HK-2 (cell line): ENCODE measurements around the gene ZNF576.
"Not testable (repeated sequence)": the region's sequence is repeated elsewhere in the genome, so short reads cannot be mapped to it uniquely, and the experiment has no call there.

ENCODE experiments used
- DNase-seq: peaks from one replicate; pipeline ENCODE4 v3.0.0-alpha.2; 2018; ENCODE audit not compliant: unreplicated experiment

Gene ZNF576

DNA sequence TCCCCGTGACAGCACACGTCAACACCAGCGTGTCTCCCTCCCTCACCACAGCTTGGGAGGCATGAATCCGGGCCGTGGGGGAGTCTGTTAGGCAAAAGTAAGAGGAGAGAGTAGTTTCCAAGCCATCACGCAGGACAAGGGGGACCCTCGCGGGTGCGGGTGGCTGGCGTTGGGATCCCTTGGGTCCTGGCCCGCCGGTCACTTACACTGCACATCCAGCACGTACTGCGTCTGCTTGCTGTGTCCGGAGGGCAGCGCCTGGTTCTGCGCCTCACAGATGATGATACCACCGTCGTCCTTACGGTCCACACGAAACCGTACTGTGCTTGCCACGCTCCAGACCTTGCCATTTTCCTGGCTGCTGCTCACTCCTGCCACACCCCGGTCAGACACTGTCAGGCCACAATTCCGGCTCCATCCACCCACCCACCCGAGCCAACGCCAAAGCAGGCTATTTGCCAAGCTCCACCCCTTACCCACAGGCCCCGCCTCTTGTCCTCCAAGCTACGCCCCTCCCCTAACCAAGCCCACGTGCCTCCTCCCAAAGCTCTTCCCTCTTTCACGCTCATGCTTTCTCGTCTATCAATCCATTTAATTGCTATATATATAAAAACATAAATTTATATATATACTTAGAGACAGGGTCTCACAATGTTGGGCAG, 29.7 kb downstream of the ZNF576 start:
- DNase-seq, result no peak

DNA sequence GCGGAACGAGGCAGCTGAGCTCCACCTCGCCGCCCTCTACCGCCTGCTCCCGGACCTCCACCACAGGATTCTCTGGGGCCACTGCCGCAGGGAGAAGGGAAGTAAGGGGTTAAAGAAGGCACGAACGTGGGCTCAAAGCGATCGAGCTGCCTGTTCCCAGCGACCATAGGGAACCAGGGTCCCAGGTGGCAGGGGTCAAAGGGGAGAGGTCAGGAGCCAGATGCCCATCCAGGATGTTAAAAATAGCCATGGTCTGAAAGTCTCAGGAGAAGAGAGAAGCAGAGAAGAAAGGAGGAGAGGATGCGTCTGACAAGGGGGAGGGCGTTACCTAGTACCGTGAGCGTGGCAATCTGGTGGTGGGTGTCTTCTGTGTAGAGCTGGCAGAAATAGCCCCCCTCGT, 30.4 kb downstream of the ZNF576 start:
- DNase-seq, result no peak

- DNase-seq, result no peak
These were observed 32.4 kb downstream of the ZNF576 start for GRCh38 chr19:43628646-43629326.

- no peak for DNase-seq
These were observed 35.1 kb downstream of the ZNF576 start for GRCh38 chr19:43631491-43631890.

GRCh38 chr19:43633520-43633919, 37.1 kb downstream of the ZNF576 start:
- DNase-seq, result no peak

DNA sequence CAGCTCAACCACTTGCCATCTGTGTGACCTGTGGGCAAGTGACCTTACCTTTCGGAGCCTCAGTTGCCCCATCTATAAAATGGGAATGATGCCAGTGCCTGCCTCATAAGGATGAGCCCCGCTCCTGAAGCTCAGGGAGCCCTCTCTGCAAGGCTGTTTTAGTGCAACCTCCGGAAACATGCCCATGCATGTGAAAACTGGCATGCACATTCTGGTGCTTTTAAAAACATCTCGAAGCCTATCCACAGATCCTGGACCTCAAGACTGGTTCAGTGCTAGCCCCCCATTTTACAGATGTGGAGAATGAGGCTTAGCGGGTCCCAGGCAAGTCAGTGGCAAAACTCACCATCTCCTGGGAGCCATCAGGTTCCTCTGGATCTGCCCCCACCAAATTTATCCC, 37.7 kb downstream of the ZNF576 start:
- DNase-seq, result no peak

DNA sequence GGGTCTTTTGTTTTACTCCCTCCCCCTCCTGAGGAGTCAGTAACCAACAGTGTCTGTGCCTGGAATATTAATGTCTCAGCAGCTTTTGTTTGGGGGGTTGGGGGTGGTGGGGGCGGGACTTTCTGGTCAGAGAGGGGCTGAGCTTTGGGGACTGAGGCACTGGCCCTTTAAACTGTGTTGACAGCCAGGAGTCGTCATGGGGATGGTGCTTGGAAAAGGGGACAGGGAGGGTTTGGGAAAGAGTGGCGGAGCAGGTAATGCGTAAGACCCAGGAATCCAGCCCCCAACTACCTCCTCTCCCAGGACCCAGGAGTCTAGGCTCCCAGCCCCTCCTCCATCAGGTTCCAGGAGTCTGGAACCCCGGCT, 38.1 kb downstream of the ZNF576 start:
- DNase-seq, result no peak

DNA sequence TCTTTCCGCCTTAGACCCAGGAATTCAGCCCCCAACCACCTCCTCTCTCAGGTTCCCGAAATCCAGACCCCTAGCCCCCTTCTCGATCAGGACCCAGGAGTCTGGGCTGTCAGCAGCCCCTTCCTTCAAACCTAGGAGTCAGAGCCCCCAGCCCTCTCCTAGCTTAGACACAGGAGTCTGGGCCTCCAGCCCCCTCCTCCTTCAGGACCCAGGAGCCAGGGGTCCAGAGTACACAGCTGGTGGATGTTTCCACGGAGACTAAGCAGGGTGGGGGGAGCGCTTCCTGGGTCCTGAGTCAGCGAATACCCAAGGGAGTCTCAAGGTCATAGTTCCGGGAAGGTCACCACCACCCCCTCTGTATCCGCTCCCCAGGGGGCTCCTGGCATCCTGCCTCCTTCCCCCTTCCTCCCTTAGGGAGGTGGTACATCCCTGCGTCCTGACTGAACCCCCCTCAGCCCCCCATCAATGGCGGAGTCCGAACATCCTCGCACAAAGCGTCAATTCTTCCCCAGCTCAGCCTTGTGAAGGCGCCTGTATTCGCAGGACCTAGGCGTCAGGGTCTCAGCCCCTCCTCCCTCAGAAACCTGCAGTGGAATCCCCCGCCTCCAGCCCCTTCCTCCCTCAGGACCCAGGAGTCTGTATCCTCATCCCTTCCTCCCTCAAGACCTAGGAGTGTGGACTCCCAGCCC, 38.6 kb downstream of the ZNF576 start:
- no peak for DNase-seq

DNA sequence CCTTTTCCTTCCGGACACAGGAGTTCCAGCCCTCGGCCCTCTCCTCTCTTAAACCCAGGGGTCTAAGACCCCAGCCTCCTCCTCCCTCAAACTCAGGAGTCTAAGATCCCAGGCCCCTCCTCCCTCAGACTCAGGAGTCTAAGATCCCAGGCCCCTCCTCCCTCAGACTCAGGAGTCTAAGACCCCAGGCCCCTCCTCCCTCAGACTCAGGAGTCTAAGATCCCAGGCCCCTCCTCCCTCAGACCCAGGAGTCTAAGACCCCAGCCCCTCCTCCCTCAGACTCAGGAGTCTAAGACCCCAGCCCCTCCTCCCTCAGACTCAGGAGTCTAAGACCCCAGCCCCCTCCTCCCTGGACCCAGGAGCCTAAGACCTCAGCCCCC, 39.2 kb downstream of the ZNF576 start:
- not testable (repeated sequence) for DNase-seq

- DNase-seq, result no peak
These were observed 39.8 kb downstream of the ZNF576 start for GRCh38 chr19:43636121-43636683.

- DNase-seq, result no peak
These were observed 42.0 kb downstream of the ZNF576 start for GRCh38 chr19:43638214-43638994.

GRCh38 chr19:43638995-43639518, 42.7 kb downstream of the ZNF576 start:
- no peak for DNase-seq

GRCh38 chr19:43639519-43640423, 43.4 kb downstream of the ZNF576 start, which contains the start of gene CADM4:
CADM4 (minus strand) TSS chr19:43639850; CDS start chr19:43639790, 60 bp downstream.
- peak; percentile 29 for DNase-seq

DNA sequence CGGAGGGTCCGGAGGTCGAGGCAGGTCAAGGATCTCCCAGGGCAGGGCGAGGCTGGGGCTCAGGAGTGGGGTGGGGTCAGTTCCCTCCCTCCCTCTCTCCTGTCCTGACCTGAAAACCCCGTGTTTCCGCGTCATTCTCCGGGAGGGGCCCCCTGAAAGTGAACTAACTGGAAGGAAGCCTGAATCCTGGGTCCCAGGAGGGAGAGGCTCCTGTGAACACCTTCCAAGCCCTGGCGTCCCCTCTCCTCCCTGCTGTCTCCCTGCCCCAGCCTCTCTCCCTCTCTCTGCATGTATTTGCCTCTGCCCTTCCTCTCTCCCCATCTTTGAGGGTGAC, 44.0 kb downstream of the ZNF576 start:
- no peak for DNase-seq

DNA sequence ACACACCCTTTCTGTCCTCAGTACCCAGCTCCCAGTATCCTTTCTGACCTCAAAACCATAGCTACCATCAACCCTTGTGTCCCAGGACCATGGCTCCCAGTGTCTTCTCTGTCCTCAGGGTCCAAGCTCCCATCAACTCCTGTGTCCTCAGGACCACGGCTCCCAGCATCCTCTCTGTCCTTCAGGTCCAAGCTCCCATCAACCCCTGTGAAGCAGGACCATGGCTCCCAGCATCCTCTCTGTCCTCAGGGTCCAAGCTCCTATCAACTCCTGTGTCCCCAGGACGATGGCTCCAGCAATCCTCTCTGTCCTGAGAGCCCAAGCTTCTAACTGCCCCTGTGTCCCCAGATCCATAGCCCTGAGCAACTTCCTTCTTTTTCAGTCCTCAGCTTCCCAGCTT, 44.9 kb downstream of the ZNF576 start:
- DNase-seq, result no peak

GRCh38 chr19:43642531-43642930, 46.1 kb downstream of the ZNF576 start:
- no peak for DNase-seq

- no peak for DNase-seq
These were observed 46.9 kb downstream of the ZNF576 start for GRCh38 chr19:43643326-43643725.

DNA sequence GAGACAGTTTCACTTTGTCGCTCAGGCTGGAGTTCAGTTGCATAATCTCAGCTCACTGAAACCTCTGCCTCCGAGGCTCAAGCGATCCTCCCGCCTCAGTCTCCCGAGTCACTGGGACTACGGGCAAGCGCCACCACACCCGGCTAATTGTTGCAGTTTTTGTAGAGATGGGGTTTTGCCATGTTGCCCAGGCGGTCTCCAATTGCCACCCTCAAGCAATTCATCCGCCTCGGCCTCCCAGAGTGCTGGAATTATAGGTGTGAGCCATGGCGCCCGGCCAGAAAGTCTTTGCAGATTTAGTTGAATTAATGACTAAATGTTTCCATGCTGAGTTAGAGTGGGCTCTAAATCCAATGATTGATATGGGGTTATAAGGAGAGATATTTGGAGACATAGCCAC, 47.8 kb downstream of the ZNF576 start:
- DNase-seq, result no peak

DNA sequence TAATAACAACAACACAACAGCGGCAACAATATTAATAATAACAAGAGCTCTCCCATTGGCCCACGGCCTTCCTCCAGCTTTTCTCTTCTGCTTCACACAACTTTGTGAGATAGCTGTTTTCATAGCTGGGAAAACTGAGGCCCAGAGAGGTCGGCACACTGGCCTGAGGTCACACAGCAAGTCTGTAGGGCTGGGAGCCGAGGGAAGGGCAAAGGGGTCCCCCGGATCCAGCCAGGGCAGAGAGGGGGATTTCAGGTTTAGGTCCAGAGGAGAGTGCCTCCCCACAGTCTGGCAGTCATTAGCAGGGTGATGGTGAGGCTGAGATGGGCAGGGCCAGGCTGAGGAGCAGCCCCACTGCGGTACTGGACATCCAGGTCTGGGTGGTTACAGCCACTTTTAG, 52.2 kb downstream of the ZNF576 start:
- DNase-seq, result no peak

DNA sequence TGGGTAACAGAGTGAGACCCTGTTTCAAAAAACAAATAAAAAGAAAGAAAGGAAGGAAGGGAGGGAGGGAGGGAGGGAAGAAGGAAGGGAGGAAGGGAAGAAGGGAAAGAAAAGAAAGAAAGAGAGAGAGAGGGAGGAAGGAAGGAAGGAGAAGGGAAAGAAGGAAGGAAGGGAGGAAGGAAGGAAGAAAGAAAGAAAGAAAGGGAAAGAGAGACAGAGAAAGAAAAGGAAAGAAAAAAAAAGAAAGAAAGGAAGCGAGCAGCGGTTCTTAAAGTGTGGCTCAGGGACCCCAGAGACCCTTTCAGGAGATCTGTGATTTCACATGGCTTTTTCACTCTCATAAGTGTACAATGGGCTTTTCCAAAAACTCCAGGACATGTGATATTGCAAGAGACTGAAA, 53.1 kb downstream of the ZNF576 start:
- no peak for DNase-seq

DNA sequence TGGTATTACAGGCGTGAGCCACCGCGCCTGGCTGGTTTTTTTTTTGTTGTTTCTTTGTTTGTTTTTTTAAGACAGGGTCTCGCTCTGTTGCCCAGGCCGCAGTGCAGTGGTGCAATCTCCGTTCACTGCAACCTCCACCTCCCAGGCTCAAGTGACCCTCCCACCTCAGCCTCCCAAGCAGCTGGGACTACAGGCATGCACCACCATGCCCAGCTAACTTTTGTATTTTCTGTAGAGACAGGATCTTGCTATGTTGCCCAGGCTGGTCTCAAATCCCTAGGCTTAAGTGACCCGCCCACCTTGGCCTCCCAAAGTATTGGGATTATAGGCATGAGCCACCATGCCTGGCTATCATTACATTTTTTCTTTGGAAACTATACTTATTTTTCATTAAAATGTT, 53.9 kb downstream of the ZNF576 start:
- DNase-seq, result not testable (repeated sequence)
